ENCODE data around the gene ALDH3A2.

Gene ALDH3A2

DNA sequence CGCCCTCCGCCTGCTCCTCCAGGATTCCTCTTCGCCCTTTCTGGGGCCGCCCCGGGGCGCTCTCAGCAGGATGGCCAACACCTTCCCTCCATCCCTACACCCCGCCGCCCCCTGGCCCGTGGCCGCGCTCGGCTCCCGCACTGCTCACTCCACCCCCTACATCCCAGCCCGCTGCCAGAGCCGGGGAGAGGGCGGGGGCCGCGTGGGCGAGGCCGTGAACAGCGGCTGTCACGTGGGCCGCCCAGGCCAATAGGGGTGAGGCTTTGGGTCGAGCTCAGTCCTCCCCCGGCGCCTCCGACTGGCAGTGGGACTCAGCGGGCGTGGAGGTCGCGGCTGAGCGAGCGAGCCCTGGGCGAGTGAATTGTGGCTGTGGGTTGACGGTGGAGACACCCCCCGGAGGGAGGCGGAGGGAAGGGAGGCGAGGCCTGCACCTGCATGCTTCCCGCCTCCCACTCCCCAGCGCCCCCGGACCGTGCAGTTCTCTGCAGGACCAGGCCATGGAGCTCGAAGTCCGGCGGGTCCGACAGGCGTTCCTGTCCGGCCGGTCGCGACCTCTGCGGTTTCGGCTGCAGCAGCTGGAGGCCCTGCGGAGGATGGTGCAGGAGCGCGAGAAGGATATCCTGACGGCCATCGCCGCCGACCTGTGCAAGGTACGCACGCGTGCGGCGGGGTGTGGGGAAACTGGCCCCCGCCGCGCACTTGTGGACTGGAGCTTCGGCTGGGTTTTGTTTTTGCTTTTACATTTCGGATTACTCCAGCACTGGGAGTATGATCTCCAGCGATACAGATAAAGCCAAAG, at the start of gene ALDH3A2:
Gene ALDH3A2, plus strand, starts transcription at position 277 of the 799 bp plus-strand sequence. Its CDS starts 221 bp downstream, at position 498.
- peak; percentile 89 for DNase-seq

- DNase-seq, result no peak
Measured at GRCh38 chr17:19610311-19610710, 38.2 kb upstream of the ALDH3A2 start.

GRCh38 chr17:19610879-19611278, 37.7 kb upstream of the ALDH3A2 start:
- no peak for DNase-seq

DNA sequence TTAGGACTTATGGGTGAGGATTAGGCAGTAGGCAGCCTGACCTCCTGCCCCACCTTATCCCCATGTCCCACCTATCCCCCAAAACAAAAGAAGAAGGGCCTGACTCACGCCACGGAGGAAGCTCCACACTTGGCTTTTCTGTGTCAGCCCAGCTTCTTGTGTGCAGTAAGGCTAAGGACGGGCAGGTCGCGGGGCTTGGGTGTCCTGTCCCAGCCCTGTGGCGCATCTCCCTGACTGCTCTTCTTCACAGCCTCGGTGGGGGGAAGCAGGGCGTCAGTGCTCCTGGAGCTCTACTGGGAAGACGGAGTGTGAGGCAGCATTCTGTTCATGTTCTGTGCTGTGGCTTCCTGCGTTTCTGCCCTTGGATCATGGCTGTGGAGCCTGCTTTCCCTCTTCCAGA, 34.6 kb upstream of the ALDH3A2 start:
- no peak for DNase-seq

- no peak for DNase-seq
Measured at GRCh38 chr17:19614900-19615299, 33.7 kb upstream of the ALDH3A2 start.

DNA sequence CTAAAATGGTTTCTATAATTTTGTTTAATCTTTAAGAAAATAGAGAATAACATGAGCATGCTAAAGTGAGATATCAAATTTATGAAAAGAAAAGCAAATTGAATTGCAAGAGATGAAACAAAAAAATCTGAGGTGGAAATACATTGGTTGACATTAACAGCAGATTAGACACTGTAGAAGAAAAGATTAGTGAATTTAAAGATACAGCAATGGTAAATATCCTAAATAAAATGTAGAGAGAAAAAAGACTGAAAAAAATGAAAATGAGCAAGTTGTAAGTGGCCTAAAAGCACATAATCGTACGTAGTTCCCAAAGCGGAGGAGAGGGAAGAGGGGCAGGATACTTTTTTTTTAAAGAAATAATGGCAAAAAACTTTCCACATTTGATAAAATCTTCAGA, 30.5 kb upstream of the ALDH3A2 start:
- DNase-seq, result no peak

DNA sequence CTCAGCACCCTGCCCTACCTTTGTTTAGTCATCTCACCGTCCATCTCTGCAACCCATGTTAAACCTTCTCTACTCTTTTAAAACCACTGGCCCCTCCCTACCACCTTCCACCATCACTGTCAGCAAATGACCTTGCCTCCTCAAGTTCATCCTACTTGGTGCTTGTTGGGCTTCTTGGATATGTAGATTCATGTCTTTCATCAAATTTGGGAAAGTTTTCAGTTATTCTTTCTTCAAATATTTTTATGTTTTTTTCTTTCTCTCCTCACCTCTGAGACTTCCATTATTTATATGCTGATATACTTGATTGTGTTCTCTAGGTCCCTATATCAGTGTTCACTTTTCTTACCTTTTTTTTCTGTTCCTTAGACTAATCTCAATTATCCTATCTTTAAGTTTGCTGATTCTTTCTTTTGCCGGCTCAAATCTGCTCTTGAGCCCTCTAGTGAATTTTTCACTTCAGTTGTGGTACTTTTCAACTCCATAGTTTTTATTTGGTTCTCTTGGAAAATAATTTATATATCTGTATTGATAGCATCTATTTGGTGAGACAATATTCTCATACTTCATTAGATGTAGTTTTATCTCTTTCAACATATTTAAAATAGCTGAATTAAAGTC, 28.7 kb upstream of the ALDH3A2 start:
- no peak for DNase-seq

DNA sequence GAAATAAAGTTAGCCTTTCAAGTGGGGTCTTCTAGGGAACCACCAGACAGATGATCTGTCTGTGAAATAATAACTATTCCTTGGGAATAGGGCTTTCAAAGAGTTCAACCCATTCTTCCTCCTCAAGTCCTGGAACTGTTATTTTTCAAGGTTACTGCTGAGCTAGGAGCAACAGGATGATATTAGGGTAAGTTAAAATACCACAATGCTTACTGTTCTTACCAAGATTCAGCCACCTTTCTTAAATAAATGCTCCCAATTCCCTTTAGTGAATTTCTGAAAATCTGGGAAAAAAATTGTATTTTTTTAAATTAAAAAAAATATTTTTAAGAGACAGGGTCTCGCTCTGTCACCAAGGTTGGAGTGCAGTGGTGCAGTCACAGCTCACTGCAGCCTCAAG, 26.9 kb upstream of the ALDH3A2 start:
- DNase-seq, result no peak

GRCh38 chr17:19626079-19626478, 22.5 kb upstream of the ALDH3A2 start:
- no peak for DNase-seq

DNA sequence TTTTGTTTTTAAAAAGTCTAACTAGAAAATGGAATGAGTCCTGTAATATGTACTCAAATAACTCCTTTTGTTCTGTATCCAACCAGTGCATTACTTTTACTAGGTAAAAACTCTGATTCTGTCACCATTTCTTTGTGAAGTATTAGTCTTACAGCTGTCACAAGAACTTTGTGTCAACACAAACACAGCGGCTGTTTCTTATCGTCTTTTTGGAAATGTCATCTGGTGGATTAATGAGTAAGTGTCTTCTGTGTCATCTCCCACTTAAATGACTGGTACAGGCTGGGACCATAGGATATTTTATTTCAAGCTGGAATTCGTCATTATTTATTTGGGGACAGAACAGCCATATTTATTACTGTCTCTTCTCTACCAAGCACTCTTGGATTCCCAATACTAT, 19.1 kb upstream of the ALDH3A2 start:
- DNase-seq, result no peak

GRCh38 chr17:19630035-19630434, 18.5 kb upstream of the ALDH3A2 start:
- no peak for DNase-seq

GRCh38 chr17:19630661-19631060, 17.9 kb upstream of the ALDH3A2 start:
- no peak for DNase-seq

GRCh38 chr17:19631905-19632304, 16.6 kb upstream of the ALDH3A2 start:
- DNase-seq, result no peak

DNA sequence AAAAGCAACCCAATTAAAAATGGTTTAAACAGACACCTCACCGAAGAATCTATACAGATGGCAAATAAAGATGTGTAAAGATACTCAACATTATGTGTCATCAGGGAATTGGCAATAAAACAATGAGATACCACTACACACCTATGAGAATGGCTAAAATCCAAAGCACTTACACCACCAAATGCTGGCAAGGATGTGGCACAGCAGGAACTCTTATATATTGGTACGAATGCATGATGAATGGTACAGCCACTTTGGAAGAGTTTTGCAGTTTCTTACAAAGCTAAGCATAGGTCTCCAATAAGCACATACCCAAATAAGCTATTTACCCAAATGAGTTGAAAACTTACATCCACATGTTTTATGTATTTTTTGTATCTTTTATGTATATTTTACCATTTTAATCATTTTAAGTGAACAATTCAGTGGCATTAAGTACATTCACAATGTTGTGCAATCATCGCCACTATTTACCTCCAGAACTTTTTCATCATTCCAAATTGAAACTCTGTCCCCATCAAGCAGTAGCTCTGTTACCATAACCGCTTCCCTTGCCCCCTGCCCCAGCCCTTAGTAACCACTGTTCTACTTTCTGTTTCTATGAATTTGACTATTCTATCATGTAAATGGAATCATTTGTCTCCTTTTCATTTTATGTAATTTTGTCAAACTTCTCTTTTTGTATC, 6.7 kb upstream of the ALDH3A2 start:
- no peak for DNase-seq

GRCh38 chr17:19642373-19642893, 6.1 kb upstream of the ALDH3A2 start:
- DNase-seq, result no peak

DNA sequence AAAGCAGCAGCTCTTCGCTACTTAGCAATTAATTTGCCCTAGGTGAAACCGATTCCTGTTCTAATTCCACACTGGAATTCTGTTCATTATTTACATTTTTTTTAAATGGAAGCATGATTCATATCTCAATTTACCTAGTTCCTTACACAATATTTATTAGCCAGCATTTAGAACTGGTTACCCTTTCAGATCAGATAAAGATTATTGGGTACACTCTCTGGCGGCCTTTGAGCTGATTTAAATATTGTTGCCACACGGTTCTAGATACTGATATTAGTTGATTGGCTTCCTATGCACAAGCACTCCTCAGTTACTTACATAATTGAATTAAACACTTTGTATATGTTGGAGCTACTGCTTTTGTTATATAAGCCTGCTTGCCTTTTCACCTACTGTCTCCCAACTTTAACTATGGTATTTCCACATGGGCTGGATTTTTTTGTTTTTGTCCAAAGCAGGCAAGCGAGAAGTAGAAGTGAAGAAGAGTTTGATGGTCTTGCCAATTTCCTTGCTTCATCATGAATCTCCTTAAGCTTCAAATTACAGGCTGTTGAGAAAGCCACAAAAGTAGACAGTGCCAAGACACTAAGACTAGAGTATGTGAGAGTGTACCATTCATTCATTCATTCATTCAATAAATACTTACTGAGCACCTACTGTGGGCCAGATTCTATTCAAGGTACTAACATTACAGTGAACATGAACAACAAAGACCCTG, 3.9 kb upstream of the ALDH3A2 start:
- no peak for DNase-seq

DNA sequence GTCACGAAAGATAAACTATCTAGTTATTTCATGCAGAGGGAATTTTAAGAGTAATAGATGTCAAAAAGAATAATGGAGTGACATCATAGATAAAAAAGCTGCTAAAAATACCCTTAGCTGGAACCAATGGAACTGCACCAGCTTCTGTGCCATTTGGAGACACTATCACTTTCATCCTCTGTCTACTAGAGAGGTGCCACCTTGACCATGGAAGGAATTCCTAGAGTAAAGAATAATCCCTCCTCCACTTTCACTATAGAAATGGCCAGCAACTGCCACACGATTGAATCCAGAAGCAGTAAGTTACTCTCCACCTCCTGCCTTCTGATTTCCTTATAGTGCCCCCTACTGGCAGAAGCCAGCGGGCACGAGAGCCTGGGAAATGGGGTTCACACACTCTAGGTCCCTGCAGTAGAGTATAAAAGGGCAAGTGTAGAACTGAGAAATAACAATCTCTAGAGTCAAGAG, 2.8 kb upstream of the ALDH3A2 start:
- peak; percentile 36 for DNase-seq

DNA sequence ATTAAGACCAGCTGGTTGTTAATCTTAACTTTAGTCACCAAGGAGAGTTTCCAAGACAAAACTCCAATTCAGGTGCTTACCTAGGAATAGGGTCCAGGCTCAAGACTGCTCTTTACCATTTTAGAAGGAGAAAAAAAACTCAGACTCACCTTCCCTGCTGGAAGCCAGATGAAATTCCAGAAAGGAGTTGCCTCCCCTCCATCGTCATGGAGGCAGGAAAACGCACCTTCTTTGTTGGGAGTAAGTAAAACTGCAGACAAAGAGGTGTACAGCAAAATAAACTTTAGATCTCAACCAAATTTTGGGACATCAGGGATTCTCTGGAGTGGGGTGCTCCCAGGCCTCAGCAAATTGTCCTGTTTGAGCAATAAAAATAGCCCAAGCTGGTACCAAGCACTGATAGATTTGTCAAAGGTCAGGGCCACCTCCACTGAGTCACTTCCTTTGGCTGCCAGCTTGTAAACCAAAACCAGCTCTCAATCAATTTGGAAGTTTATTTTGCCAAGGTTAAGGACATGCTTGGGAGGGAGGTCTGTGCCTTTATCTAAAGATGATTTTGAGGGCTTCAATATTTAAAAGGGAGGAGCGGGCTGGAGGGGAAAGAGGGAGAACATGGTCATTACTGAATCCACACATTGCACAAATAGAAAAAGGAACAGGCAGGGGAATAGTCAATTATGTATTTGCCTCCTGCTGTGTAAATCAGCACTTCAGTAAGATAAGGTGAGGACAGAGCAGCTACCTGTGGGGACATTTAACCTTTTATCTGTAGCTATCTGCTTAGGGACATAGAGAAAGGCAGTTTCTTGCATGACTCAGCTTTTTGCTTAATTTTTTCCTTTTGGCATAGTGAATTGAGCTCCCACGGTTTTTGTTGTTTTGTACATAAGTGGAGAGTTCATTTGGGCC, 1.5 kb upstream of the ALDH3A2 start:
- DNase-seq, result no peak

DNA sequence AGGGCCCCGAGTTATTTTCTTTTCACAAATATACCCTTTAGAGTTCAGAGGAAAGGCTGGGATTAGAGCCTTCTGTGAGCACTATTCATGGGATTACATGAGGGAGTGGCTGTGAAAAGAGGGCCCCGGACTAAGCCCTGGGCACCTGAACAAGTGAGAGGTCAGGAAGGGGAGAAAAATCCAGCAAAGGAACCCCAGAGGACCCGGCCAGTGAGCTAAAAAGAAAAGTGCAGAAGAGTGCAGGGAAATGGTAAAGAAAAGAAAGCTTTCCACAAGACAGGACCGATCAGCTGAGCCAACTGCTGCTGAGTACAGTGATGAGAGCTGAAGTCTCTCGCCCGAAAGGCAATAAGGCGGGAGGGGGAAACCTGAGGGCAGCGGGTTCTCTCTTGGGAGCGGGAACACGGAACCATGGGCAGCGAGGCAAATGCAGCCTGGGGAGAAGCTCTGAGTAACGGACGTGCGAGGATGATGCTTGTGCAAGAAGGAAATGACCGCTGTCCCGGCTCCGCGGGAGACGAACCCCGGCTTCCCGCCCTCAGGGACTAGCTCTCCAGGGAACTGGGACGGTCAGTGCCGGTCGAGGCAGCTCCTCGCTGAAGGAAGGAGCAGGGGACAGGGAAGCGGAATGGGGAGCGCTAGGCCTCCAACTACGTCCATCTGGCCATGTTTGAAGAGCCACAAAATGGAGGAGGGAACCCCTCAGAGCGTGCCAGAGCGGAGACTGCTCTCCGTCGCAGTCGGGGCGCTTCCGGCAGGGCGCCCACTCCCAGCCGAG, 665 bp upstream of the ALDH3A2 start:
- peak; percentile 25 for DNase-seq

DNA sequence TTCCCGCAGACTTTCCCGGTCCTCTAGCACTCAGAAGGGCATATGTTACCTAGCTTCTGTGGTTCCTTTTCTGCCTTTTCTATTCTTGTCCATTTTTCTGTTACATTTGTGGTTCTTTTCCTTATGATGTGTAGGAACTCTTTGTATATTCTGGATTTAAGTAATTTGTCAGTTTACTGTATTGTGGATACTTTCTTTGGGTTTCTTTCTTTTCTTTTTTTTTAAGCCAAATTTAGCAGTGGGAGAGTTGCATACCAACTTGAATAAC, 657 bp downstream of the ALDH3A2 start:
- no peak for DNase-seq

GRCh38 chr17:19650826-19651225, 2.3 kb downstream of the ALDH3A2 start:
- no peak for DNase-seq
